ENCODE data around the gene ZNF135. TPM values are rescaled to one million over a fixed set of nuclear protein-coding genes. Genes with fewer than 3 reads are reported as not detected.

The ZNF135 gene
- total and polyA plus RNA-seq, 2 experiments from 2014 or later = 4.8 to 10.3 TPM

- H4K20me1 ChIP-seq (replicated peaks; ENCODE audit: insufficient read depth) = no peaks in the 10 kb centered on the region
- Mint-ChIP-seq H3K36me3 (ENCODE audit: low read depth) (peaks cover 60% of the 10 kb centered on the region), H3K4me1 (peaks cover 4% of the 10 kb centered on the region; the same call in 2 of the 3 replicates), H3K4me3 (no peak overlapping the region), H3K27ac (no peak overlapping the region), H3K27me3 (ENCODE audit: insufficient read depth, low read depth, poor library complexity) (peaks cover 11% of the 10 kb centered on the region), H3K9me3 (peaks cover 26% of the 10 kb centered on the region)
- H3K36me3 ChIP-seq (ENCODE audit: insufficient read depth) = no peaks in the 10 kb centered on the region
- TF ChIP-seq POLR2AphosphoS5 (IDR thresholded peaks at IDR 0.05; ENCODE audit: low read depth) = no peak
- TF ChIP-seq ZNF462 (CRISPR knock-in tag; IDR thresholded peaks at IDR 0.05) = no peak
- no peak for TF ChIP-seq NANOG (IDR thresholded peaks at IDR 0.05; ENCODE audit: borderline replicate concordance)
- no peak for TF ChIP-seq ETS1 (IDR thresholded peaks at IDR 0.05)
- TF ChIP-seq STAT1 (IDR thresholded peaks at IDR 0.05; ENCODE audit: unreplicated experiment) = no peak
- no peak for TF ChIP-seq EZH2phosphoT487 (IDR thresholded peaks at IDR 0.05; ENCODE audit: unreplicated experiment)
- TF ChIP-seq JUNB (IDR thresholded peaks at IDR 0.05; ENCODE audit: unreplicated experiment) = no peak
- TF ChIP-seq CTCF (conservative IDR thresholded peaks at IDR 0.05; ENCODE audit: low read depth in 2 of 2) = no peak
- no peak for TF ChIP-seq ZNF114 (CRISPR knock-in tag; IDR thresholded peaks at IDR 0.05)
- no peak for TF ChIP-seq EZH2 (IDR thresholded peaks at IDR 0.05; ENCODE audit: low read depth, unreplicated experiment)
- TF ChIP-seq REST (IDR thresholded peaks at IDR 0.05; ENCODE audit: unreplicated experiment) = no peak
- no peak for TF ChIP-seq ZNF331 (CRISPR knock-in tag; IDR thresholded peaks at IDR 0.05; ENCODE audit: low read depth)
- TF ChIP-seq CREB1 (CRISPR knock-in tag; IDR thresholded peaks at IDR 0.05; ENCODE audit: low read depth) = no peak
- no peak for DNase-seq (ENCODE audit: low spot score)
- no peak overlapping the region for H3K4me3 ChIP-seq
- H3K27me3 ChIP-seq (ENCODE audit: insufficient read depth) = no peaks in the 10 kb centered on the region
- H3K79me2 ChIP-seq (replicated peaks; ENCODE audit: insufficient read depth) = no peaks in the 10 kb centered on the region
- 0 out of 2 replicates have a peak, but pooled peaks cover 4% of the 10 kb centered on the region for H3F3A ChIP-seq (replicated peaks; ENCODE audit: low read depth)
- H3K4me1 ChIP-seq (ENCODE audit: insufficient read depth) = peaks cover 7% of the 10 kb centered on the region; the same call in 1 of the 2 replicates
- H3K9me2 ChIP-seq (ENCODE audit: insufficient read depth) = no peaks in the 10 kb centered on the region
- H2AFZ ChIP-seq = no peak overlapping the region
- no peak overlapping the region for H3K27ac ChIP-seq (ENCODE audit: low read depth)
- ATAC-seq = no peak
- no peak overlapping the region for H3K4me2 ChIP-seq
Observed at GRCh38 chr19:58088521-58089052, 29.5 kb downstream of the ZNF135 start.
